Left ventricle myocardium inferior (tissue), 1 donor: Measurements from ENCODE around the gene OR1C1. TPM values are rescaled to one million over a fixed set of nuclear protein-coding genes. Genes with fewer than 3 reads are reported as not detected.
"Not testable (repeated sequence)": the region's sequence is repeated elsewhere in the genome, so short reads cannot be mapped to it uniquely, and the experiment has no call there.

Experiments
- DNase-seq: peaks from one replicate; pipeline ENCODE4 v3.0.0-alpha.2; 2020
- H3K27ac ChIP-seq: fragments of 200-600 bp; replicated peaks from 2 replicates; pipeline ENCODE4 v1.8.0; 2021
- H3K27me3 ChIP-seq: fragments of 200-600 bp; 2 replicates; pipeline ENCODE4 v1.8.0; 2021; ENCODE audit warnings: low read depth
- H3K36me3 ChIP-seq: fragments of 200-600 bp; 2 replicates; pipeline ENCODE4 v1.8.0; 2021
- H3K4me1 ChIP-seq: fragments of 200-600 bp; 2 replicates; pipeline ENCODE4 v1.8.0; 2021
- H3K4me3 ChIP-seq: fragments of 200-600 bp; 2 replicates; pipeline ENCODE4 v1.8.0; 2021; ENCODE audit warnings: mild to moderate bottlenecking, moderate library complexity
- H3K9me3 ChIP-seq: fragments of 200-600 bp; replicated peaks from 2 replicates; pipeline ENCODE4 v1.8.0; 2021
- CTCF ChIP-seq: fragments of 200-600 bp; IDR thresholded peaks from 2 replicates; pipeline ENCODE4 v1.8.0; 2021; ENCODE audit warnings: antibody characterized with exemption, mild to moderate bottlenecking, borderline replicate concordance
- intact Hi-C: fragments of 100-400 bp; cut with micrococcal nuclease; formaldehyde crosslinking; loops from one replicate; pipeline ENCODE4 v1.11.0; 2022
- total RNA-seq: library from RNA; stranded (reverse); fragmentation: NEBNext Ultra II Directional; extraction: Animal tissue kit (Norgen Biotek cat#: 25700); gene quantifications from one replicate; pipeline ENCODE4 v1.2.1, GENCODE V29; 2021
- donor health status: DM: no; HTN: yes; CAD: no; lungs with severe emphysema.

OR1C1 gene
- total RNA-seq, 1 donor from 2014 or later: not detected

GRCh38 chr1:247747616-247748015, 12.7 kb downstream of the OR1C1 start:
- intact Hi-C loops: no loop called here
- H3K9me3 ChIP-seq: peaks cover 52% of the 10 kb centered on the region
- H3K4me3 ChIP-seq: no peak overlapping the region
- TF ChIP-seq CTCF: no peak
- no peaks in the 10 kb centered on the region for H3K36me3 ChIP-seq
- DNase-seq: no peak
- no peaks in the 10 kb centered on the region for H3K27me3 ChIP-seq
- H3K27ac ChIP-seq: no peak overlapping the region
- H3K4me1 ChIP-seq: no peaks in the 10 kb centered on the region

GRCh38 chr1:247746391-247746935, 13.9 kb downstream of the OR1C1 start:
- TF ChIP-seq CTCF: no peak
- Histone ChIP-seq H3K9me3 (peaks cover 42% of the 10 kb centered on the region), H3K36me3 (no peaks in the 10 kb centered on the region), H3K4me1 (no peaks in the 10 kb centered on the region), H3K27ac (no peak overlapping the region), H3K27me3 (no peaks in the 10 kb centered on the region), H3K4me3 (no peak overlapping the region)
- DNase-seq: no peak
- intact Hi-C loops: no loop called here

- H3K27me3 ChIP-seq, H3K9me3 ChIP-seq, H3K4me3 ChIP-seq, H3K36me3 ChIP-seq, intact Hi-C loops, H3K4me1 ChIP-seq, H3K27ac ChIP-seq, DNase-seq: not testable (repeated sequence)
These were observed 18.1 kb downstream of the OR1C1 start for GRCh38 chr1:247742215-247742760.

GRCh38 chr1:247741756-247742155, 18.6 kb downstream of the OR1C1 start:
- H3K4me1 ChIP-seq: no peaks in the 10 kb centered on the region
- H3K27me3 ChIP-seq: no peaks in the 10 kb centered on the region
- intact Hi-C loops: no loop called here
- TF ChIP-seq CTCF: no peak
- no peak overlapping the region for H3K4me3 ChIP-seq
- H3K27ac ChIP-seq: no peak overlapping the region
- DNase-seq: no peak
- no peaks in the 10 kb centered on the region for H3K36me3 ChIP-seq
- peaks cover 4% of the 10 kb centered on the region for H3K9me3 ChIP-seq

GRCh38 chr1:247740721-247741120, 19.6 kb downstream of the OR1C1 start:
- intact Hi-C loops: no loop called here
- Histone ChIP-seq H3K9me3 (peaks cover 4% of the 10 kb centered on the region), H3K27ac (no peak overlapping the region), H3K4me3 (no peak overlapping the region), H3K4me1 (no peaks in the 10 kb centered on the region), H3K36me3 (no peaks in the 10 kb centered on the region), H3K27me3 (no peaks in the 10 kb centered on the region)
- no peak for TF ChIP-seq CTCF
- DNase-seq: no peak

GRCh38 chr1:247738315-247738714, 22.0 kb downstream of the OR1C1 start, which contains the start of gene OR14K1:
Gene OR14K1 (plus strand): TSS chr1:247738615. CDS start chr1:247738615, 0 bp downstream.
- no peak within 1 kb of the TSS for H3K4me3 ChIP-seq
- H3K4me1 ChIP-seq: no peaks in the 10 kb centered on the region
- intact Hi-C loops: no loop called here
- peaks cover 4% of the 10 kb centered on the region for H3K9me3 ChIP-seq
- no peak within 1 kb of the TSS for H3K27ac ChIP-seq
- no peak for DNase-seq
- no peak for TF ChIP-seq CTCF
- H3K36me3 ChIP-seq: no peaks in the 10 kb centered on the region
- H3K27me3 ChIP-seq: no peaks in the 10 kb centered on the region
